HepG2 (cell line): ENCODE measurements around the gene EXTL1. TPM values are rescaled to one million over a fixed set of nuclear protein-coding genes. Genes with fewer than 3 reads are reported as not detected.
A peak's percentile ranks its signal among the peaks of the same experiment; 100 is the strongest.

Source experiments
- ATAC-seq: fragments of 200-7000 bp; cut with Tn5 transposase; 3 replicates; pipeline ENCODE4 v1.9.1; 2020; ENCODE audit warnings: mild to moderate bottlenecking, moderate library complexity
- BruUV-seq: library from RNA; stranded (reverse); fragments of 400-500 nt; replicated peaks from 2 replicates; lab custom pipeline; 2021; lab: Mats Ljungman, UMichigan
- CTCF ChIA-PET: fragments of 300-600 bp; formaldehyde crosslinking; extraction: SDS; loops from one replicate; lab custom pipeline; 2021; ENCODE audit warnings: low total read pairs, inconsistent platforms, low intra/inter-chr PET ratio; lab: Yijun Ruan, JAX
- POLR2A ChIA-PET: fragments of 350-600 bp; sonication (Branson Sonifier 250); formaldehyde crosslinking; loops from one replicate; lab custom pipeline; 2020; ENCODE audit warnings: antibody characterized with exemption, inconsistent platforms; lab: Yijun Ruan, JAX
- DNase-seq: peaks from one replicate; pipeline ENCODE4 v3.0.0-alpha.2; 2015; ENCODE audit warnings: low spot score
- FAIRE-seq: peaks from 3 replicates; lab custom pipeline; 2011; peaks lifted over from hg19 to GRCh38; lab: Jason Lieb, UNC
- H2AFZ ChIP-seq: one replicate; pipeline ENCODE4 v1.6.1; 2011; ENCODE audit warnings: low read length, inconsistent platforms
- H3K27ac ChIP-seq: fragments of 300-600 bp; 3 replicates; pipeline ENCODE4 v1.8.0; 2011; ENCODE audit warnings: mixed run types, mild to moderate bottlenecking, mixed read lengths, low read length, inconsistent platforms; ENCODE audit not compliant: insufficient read depth; ENCODE audit errors: extremely low read length
- H3K27me3 ChIP-seq, 2 experiments: fragments of 200-600 bp in 1 of 2; 2 replicates in 1 of 2; 3 replicates in 1 of 2; pipeline versions ENCODE4 v1.6.0 to v1.8.0; 2011; ENCODE audit warnings: low read length in 2 of 2, mild to moderate bottlenecking in 2 of 2, moderate library complexity in 2 of 2, inconsistent platforms in 1 of 2; ENCODE audit not compliant: insufficient read depth in 2 of 2, control insufficient read depth in 1 of 2
- H3K36me3 ChIP-seq, 2 experiments: fragments of 200-600 bp in 1 of 2; replicated peaks in 1 of 2; 2 replicates in 1 of 2; 3 replicates in 1 of 2; pipeline versions ENCODE4 v1.5.1 to v1.8.0; 2011; ENCODE audit warnings: low read length in 2 of 2, inconsistent platforms in 1 of 2; ENCODE audit not compliant: insufficient read depth in 2 of 2, control insufficient read depth in 1 of 2
- H3K4me1 ChIP-seq: 2 replicates; pipeline ENCODE4 v1.5.1; 2012; ENCODE audit warnings: low read length, inconsistent platforms; ENCODE audit not compliant: insufficient read depth
- H3K4me2 ChIP-seq: 2 replicates; pipeline ENCODE4 v1.6.0; 2011; ENCODE audit warnings: low read depth, low read length, inconsistent platforms
- H3K4me3 ChIP-seq, 3 experiments: fragments of 200-600 bp in 1 of 3; sonication (generic), shearing (Covaris generic) in 1 of 3; replicated peaks in 1 of 3; 2 replicates each; pipeline ENCODE4 v1.5.1; 2011 to 2016; ENCODE audit warnings: low read length in 3 of 3, inconsistent platforms in 2 of 3, low read depth in 2 of 3, mild to moderate bottlenecking in 2 of 3, control low read depth in 1 of 3, mixed read lengths in 1 of 3; ENCODE audit not compliant: insufficient read depth in 1 of 3
- H3K79me2 ChIP-seq: one replicate; pipeline ENCODE4 v1.6.1; 2011; ENCODE audit warnings: low read length, inconsistent platforms; ENCODE audit not compliant: insufficient read depth
- H3K9ac ChIP-seq: 2 replicates; pipeline ENCODE4 v1.6.0; 2011; ENCODE audit warnings: mild to moderate bottlenecking, low read depth, low read length, inconsistent platforms; ENCODE audit not compliant: insufficient read depth
- H3K9me3 ChIP-seq: 2 replicates; pipeline ENCODE4 v1.5.1; 2012; ENCODE audit warnings: mild to moderate bottlenecking, low read length
- H4K20me1 ChIP-seq: 2 replicates; pipeline ENCODE4 v1.6.0; 2011; ENCODE audit warnings: inconsistent platforms, mild to moderate bottlenecking, low read length, moderate library complexity; ENCODE audit not compliant: insufficient read depth
- FOXA1 ChIP-seq, 2 experiments: fragments of 450-650 bp in 1 of 2; sonication (generic) in 1 of 2; formaldehyde crosslinking in 1 of 2; IDR thresholded peaks; 2 replicates each; pipeline versions ENCODE4 v1.4.0 to v1.6.1; 2016 to 2020; ENCODE audit warnings: missing genetic modification reagents in 1 of 2
- GATAD2A ChIP-seq: IDR thresholded peaks from 2 replicates; pipeline ENCODE4 v1.6.1; 2016
- NFRKB ChIP-seq: fragments of 450-650 bp; IDR thresholded peaks from 2 replicates; pipeline ENCODE4 v1.6.1; 2017
- SAP130 ChIP-seq: IDR thresholded peaks from 2 replicates; pipeline ENCODE4 v1.6.1; 2016; ENCODE audit warnings: low read depth
- SMARCC2 ChIP-seq: fragments of 450-650 bp; IDR thresholded peaks from 2 replicates; pipeline ENCODE4 v1.6.1; 2017; ENCODE audit warnings: antibody characterized with exemption, mild to moderate bottlenecking
- TBL1XR1 ChIP-seq: fragments of 150-350 bp; IDR thresholded peaks from 2 replicates; pipeline ENCODE4 v1.6.1; 2014; ENCODE audit warnings: borderline replicate concordance, low read length; ENCODE audit not compliant: partially characterized antibody
- ZNF280D ChIP-seq: sonication (generic); formaldehyde crosslinking; IDR thresholded peaks from 2 replicates; pipeline ENCODE4 v1.5.1; 2020; ENCODE audit warnings: mild to moderate bottlenecking, missing genetic modification reagents
- ZNF652 ChIP-seq: IDR thresholded peaks from 2 replicates; pipeline ENCODE4 v1.6.1; 2016; ENCODE audit warnings: low read depth, borderline replicate concordance
- whole genome bisulfite sequencing: methylation state at CpG from one replicate; pipeline ENCODE4 v1.1.6; 2017; ENCODE audit warnings: low lambda C conversion rate; 5-methylcytosine and 5-hydroxymethylcytosine counted together
- in situ Hi-C: cut with HindIII; loops from 2 replicates; pipeline ENCODE4 v1.10.0; 2017; ENCODE audit warnings: low pct_unique_long_range_greater_than_20kb; ENCODE audit not compliant: extremely low pct_ligation_motif_present
- intact Hi-C: fragments of 100-400 bp; cut with micrococcal nuclease; formaldehyde crosslinking; loops from one replicate; pipeline ENCODE4 v1.10.0; 2022; ENCODE audit not compliant: unreplicated experiment
- polyA plus RNA-seq, 8 experiments: library from polyadenylated mRNA; depleted of rRNA in 3 of 8; stranded (reverse) in 7 of 8; unstranded in 1 of 8; fragments of >200 nt; fragmentation: Illumina TruSeq in 4 of 8; extraction: Trizol in 4 of 8; gene quantifications; 2 replicates each; pipeline versions ENCODE4 v1.2.1 to v1.2.3, GENCODE V29; 2011 to 2016; ENCODE audit warnings: low read depth in 4 of 8, missing spikeins in 1 of 8, mixed read lengths in 1 of 8; ENCODE audit not compliant: insufficient read depth in 1 of 8
- total RNA-seq, 5 experiments: library from RNA; depleted of rRNA; stranded (reverse); fragments of >200 nt; fragmentation: Illumina TruSeq; extraction: Trizol; gene quantifications; 2 replicates each; pipeline ENCODE4 v1.2.3, GENCODE V29; 2016; ENCODE audit warnings: low read depth in 1 of 5
- TF ChIP-seq, protein P1 (sequence below): sonication (generic); formaldehyde crosslinking; IDR thresholded peaks from 2 replicates; pipeline ENCODE4 v1.4.0; 2020; ENCODE audit warnings: missing genetic modification reagents

Gene EXTL1
- total and polyA plus RNA-seq, 2 of the 13 experiments (the other 11 are each of a cell fraction or from before 2014, with no cell fraction given) = 0.35 to 1.0 TPM

- TF ChIP-seq, protein P1, sequence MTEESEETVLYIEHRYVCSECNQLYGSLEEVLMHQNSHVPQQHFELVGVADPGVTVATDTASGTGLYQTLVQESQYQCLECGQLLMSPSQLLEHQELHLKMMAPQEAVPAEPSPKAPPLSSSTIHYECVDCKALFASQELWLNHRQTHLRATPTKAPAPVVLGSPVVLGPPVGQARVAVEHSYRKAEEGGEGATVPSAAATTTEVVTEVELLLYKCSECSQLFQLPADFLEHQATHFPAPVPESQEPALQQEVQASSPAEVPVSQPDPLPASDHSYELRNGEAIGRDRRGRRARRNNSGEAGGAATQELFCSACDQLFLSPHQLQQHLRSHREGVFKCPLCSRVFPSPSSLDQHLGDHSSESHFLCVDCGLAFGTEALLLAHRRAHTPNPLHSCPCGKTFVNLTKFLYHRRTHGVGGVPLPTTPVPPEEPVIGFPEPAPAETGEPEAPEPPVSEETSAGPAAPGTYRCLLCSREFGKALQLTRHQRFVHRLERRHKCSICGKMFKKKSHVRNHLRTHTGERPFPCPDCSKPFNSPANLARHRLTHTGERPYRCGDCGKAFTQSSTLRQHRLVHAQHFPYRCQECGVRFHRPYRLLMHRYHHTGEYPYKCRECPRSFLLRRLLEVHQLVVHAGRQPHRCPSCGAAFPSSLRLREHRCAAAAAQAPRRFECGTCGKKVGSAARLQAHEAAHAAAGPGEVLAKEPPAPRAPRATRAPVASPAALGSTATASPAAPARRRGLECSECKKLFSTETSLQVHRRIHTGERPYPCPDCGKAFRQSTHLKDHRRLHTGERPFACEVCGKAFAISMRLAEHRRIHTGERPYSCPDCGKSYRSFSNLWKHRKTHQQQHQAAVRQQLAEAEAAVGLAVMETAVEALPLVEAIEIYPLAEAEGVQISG (CRISPR knock-in tag) = no peak
- TF ChIP-seq ZNF280D = no peak
- TF ChIP-seq TBL1XR1 = no peak
- no peak for TF ChIP-seq NFRKB
- TF ChIP-seq FOXA1 (IDR thresholded peaks at IDR 0.05) = no peak
- no peak for TF ChIP-seq FOXA1 (CRISPR knock-in tag; IDR thresholded peaks at IDR 0.05)
- TF ChIP-seq GATAD2A (CRISPR knock-in tag) = no peak
Measured at GRCh38 chr1:26010825-26011224, 10.8 kb upstream of the EXTL1 start (continued).

DNA sequence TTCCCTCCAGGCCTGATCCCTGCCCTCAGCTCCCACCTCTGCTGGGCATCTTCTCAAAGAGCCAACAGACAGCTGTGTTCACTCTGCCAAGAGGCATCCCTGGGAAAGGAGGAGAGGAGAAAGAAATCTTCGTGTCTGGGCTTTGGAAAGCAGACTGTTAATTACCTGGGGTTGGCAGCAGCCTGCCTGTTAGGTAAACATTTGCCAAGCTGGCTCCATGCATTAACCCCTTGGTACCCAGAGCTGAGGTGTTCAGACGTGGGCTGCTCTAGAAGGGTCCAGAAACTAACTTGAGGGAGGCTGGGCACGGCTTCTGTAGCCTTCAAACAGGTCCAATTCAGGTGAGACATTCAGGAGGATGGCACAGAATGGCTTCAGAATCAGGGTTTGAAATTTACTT is 8.7 kb upstream of the EXTL1 start:
- POLR2A ChIA-PET = no interaction called here

More for the DNA sequence above, 8.7 kb upstream of the EXTL1 start:
- DNase-seq = no peak
- no peak for ATAC-seq
- H3K9ac ChIP-seq = no peak overlapping the region
- CTCF ChIA-PET = no interaction called here
- H3K4me1 ChIP-seq = peaks cover 46% of the 10 kb centered on the region
- FAIRE-seq = no peak
- H3K4me2 ChIP-seq = no peak overlapping the region
- WGBS = 22% methylated on average over 3 of the region's 3 CpGs
- H3K4me3 ChIP-seq = no peak overlapping the region
- intact Hi-C loops (no loop called here), in situ Hi-C loops (no loop called here)
- H4K20me1 ChIP-seq = no peaks in the 10 kb centered on the region
- H3K79me2 ChIP-seq = no peaks in the 10 kb centered on the region
- H3K36me3 ChIP-seq = no peaks in the 10 kb centered on the region
- BruUV-seq = no TSS peak
- no peaks in the 10 kb centered on the region for H3K9me3 ChIP-seq
- peaks cover 7 to 8% of the 10 kb centered on the region in 2 experiments; a peak in 3 of 5 replicates for H3K27me3 ChIP-seq
- H3K27ac ChIP-seq = no peak overlapping the region
- H2AFZ ChIP-seq = no peak overlapping the region
- TF ChIP-seq ZNF652 (CRISPR knock-in tag) (peak; percentile 81), SMARCC2 (no peak), SAP130 (no peak)
